Neural crest cell (in vitro differentiated cells): Measurements from ENCODE around the gene MYBL2. TPM values are rescaled to one million over a fixed set of nuclear protein-coding genes. Genes with fewer than 3 reads are reported as not detected.

Source experiments
- DNase-seq: peaks from one replicate; pipeline ENCODE4 v3.0.0; 2021; ENCODE audit warnings: low read depth, mixed read lengths, low spot score
- H3K27ac Mint-ChIP-seq: one replicate; pipeline ENCODE4 v1.8.0; 2021; ENCODE audit warnings: mild to moderate bottlenecking, mixed read lengths; ENCODE audit not compliant: unreplicated experiment
- H3K27me3 Mint-ChIP-seq: 2 replicates; pipeline ENCODE4 v1.8.0; 2021; ENCODE audit warnings: low read depth, mild to moderate bottlenecking, mixed read lengths
- H3K36me3 Mint-ChIP-seq: 2 replicates; pipeline ENCODE4 v1.8.0; 2021; ENCODE audit warnings: low read depth, mild to moderate bottlenecking, mixed read lengths
- H3K4me1 Mint-ChIP-seq: 2 replicates; pipeline ENCODE4 v1.8.0; 2021; ENCODE audit warnings: mixed read lengths
- H3K4me3 Mint-ChIP-seq: one replicate; pipeline ENCODE4 v1.8.0; 2021; ENCODE audit warnings: mild to moderate bottlenecking, mixed read lengths
- H3K9me3 Mint-ChIP-seq: 2 replicates; pipeline ENCODE4 v1.8.0; 2021; ENCODE audit warnings: mixed read lengths
- CTCF ChIP-seq: fragments of 200-600 bp; sonication (generic); conservative IDR thresholded peaks from 2 replicates; pipeline ENCODE4 v1.5.0; 2021; ENCODE audit warnings: antibody characterized with exemption, mild to moderate bottlenecking
- total RNA-seq: library from RNA; stranded (reverse); gene quantifications from 2 replicates; pipeline ENCODE4 v1.2.1, GENCODE V29; 2021

The MYBL2 gene
- total RNA-seq, 1 donor from 2014 or later = 124 TPM

DNA sequence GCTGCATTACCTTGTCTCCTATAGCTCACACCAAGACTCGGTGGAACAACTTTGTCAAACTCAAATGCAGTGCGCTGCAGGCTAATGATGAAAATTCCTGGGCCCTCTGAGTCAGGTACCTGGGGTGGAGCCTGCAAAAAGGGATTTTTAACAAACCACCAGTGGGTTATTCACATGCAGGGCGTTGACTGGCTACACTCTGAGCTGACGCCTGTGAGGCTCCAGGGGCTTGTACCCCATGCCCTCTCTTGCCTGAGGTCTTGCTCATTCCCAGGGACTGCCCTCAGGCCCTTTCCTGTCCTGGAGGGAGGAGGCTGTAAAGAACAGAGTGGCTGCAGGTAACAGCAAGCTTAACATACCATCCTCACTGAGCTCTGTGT, 50.7 kb downstream of the MYBL2 start:
- DNase-seq = no peak
- Mint-ChIP-seq H3K4me1 (no peaks in the 10 kb centered on the region), H3K27me3 (no peaks in the 10 kb centered on the region)

DNA sequence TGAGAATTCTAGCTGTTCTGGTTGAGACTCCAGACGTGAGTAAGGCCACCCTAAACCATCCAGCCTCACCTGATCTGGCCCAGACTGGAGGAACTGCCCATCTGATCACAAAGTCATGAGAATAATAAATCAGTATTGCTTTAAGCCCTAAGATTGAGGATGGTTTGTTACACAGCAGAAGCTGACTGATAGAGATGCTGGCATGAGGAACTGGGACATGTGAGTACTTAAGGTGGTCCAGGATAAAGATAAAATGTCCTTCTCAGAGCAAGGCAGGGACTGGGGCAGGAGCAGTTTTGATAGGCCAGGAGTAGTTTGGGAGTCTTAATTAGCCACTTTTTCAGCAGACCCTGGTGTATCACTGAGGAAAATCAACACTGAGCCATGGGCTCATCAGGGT, 53.1 kb downstream of the MYBL2 start:
- Mint-ChIP-seq H3K27ac (no peak overlapping the region), H3K9me3 (no peaks in the 10 kb centered on the region), H3K27me3 (no peaks in the 10 kb centered on the region), H3K4me3 (no peak overlapping the region), H3K36me3 (peaks cover 5% of the 10 kb centered on the region), H3K4me1 (no peaks in the 10 kb centered on the region)
- TF ChIP-seq CTCF = no peak
- no peak for DNase-seq

More for the DNA sequence above, 50.7 kb downstream of the MYBL2 start:
- Mint-ChIP-seq H3K9me3 (no peaks in the 10 kb centered on the region), H3K36me3 (peaks cover 8% of the 10 kb centered on the region), H3K27ac (peak overlapping the region; percentile 57), H3K4me3 (no peak overlapping the region)
- no peak for TF ChIP-seq CTCF

DNA sequence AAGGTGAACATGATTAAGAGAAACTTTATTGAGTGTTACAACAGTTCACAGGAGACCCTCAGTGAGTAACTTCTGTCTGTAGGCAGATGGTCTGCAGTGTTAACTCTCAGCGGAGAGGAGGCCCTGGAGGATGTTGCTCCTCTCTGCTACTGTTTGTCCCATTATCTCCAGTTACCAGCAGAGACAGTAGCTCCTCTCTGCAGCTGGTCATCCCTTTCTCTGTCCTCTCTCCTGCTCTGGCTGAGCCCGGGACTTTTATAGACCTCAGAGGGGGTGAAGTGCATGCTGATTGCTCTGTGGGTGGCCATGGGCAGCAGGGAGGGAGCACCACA, 54.1 kb downstream of the MYBL2 start:
- no peak for DNase-seq
- Mint-ChIP-seq H3K4me1 (no peaks in the 10 kb centered on the region), H3K9me3 (no peaks in the 10 kb centered on the region), H3K27me3 (no peaks in the 10 kb centered on the region), H3K27ac (no peak overlapping the region), H3K4me3 (no peak overlapping the region), H3K36me3 (peaks cover 5% of the 10 kb centered on the region)
- no peak for TF ChIP-seq CTCF

GRCh38 chr20:43721429-43722152, 54.7 kb downstream of the MYBL2 start:
- Mint-ChIP-seq H3K9me3 (no peaks in the 10 kb centered on the region), H3K4me1 (no peaks in the 10 kb centered on the region), H3K36me3 (peaks cover 5% of the 10 kb centered on the region), H3K4me3 (no peak overlapping the region), H3K27ac (no peak overlapping the region), H3K27me3 (no peaks in the 10 kb centered on the region)
- DNase-seq = no peak
- no peak for TF ChIP-seq CTCF

- H3K27ac Mint-ChIP-seq = no peak overlapping the region
- no peak for TF ChIP-seq CTCF
- no peaks in the 10 kb centered on the region for H3K27me3 Mint-ChIP-seq
- no peaks in the 10 kb centered on the region for H3K9me3 Mint-ChIP-seq
- DNase-seq = no peak
- no peak overlapping the region for H3K4me3 Mint-ChIP-seq
- peaks cover 5% of the 10 kb centered on the region for H3K36me3 Mint-ChIP-seq
- no peaks in the 10 kb centered on the region for H3K4me1 Mint-ChIP-seq
Measured at GRCh38 chr20:43722153-43722505, 55.2 kb downstream of the MYBL2 start.

DNA sequence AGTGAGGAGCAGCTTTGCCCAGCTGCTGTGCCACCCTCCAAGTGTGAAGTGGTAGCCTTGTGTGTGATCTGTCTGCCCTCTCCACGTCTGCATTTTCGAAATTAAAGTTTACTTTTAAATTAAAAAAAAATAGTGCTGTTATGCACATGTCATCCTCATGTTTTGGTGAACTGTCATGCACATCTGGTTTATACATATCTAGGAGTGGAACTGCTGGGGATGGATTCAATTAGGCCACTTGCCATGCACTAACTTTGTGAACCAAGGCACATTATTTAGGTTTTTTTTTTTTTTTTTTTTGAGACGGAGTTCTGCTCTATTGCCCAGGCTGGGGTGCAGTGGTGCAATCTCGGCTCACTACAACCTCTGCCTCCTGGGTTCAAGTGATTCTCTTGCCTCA, 56.3 kb downstream of the MYBL2 start:
- Mint-ChIP-seq H3K36me3 (peaks cover 5% of the 10 kb centered on the region), H3K27ac (no peak overlapping the region), H3K4me3 (no peak overlapping the region), H3K27me3 (no peaks in the 10 kb centered on the region), H3K4me1 (no peaks in the 10 kb centered on the region), H3K9me3 (no peaks in the 10 kb centered on the region)
- no peak for DNase-seq
- no peak for TF ChIP-seq CTCF
